ENCODE measurements around the gene RNF182.

GRCh38 chr6:13953061-13953705 is 28.4 kb downstream of the RNF182 start:
- TF ChIP-seq SIN3A (IDR thresholded peaks at IDR 0.05; ENCODE audit: borderline replicate concordance, insufficient read depth, low read length) = no peak
- no peak for TF ChIP-seq POLR2AphosphoS5 (IDR thresholded peaks at IDR 0.05; ENCODE audit: low read depth, low read length)
- TF ChIP-seq TAF1 (IDR thresholded peaks at IDR 0.05; ENCODE audit: borderline replicate concordance, insufficient read depth, low read length) = no peak
- no peak for TF ChIP-seq REST (IDR thresholded peaks at IDR 0.05; ENCODE audit: insufficient read depth in 1 of 2, low read depth in 2 of 2, low read length in 2 of 2)
